Measurements from ENCODE around the gene NCKAP5. TPM values are rescaled to one million over a fixed set of nuclear protein-coding genes. Genes with fewer than 3 reads are reported as not detected.

Gene NCKAP5
- total and polyA plus RNA-seq, 2 of the 8 experiments (the other 6 are each of a cell fraction or from before 2014, with no cell fraction given) = 0.27 to 0.86 TPM

DNA sequence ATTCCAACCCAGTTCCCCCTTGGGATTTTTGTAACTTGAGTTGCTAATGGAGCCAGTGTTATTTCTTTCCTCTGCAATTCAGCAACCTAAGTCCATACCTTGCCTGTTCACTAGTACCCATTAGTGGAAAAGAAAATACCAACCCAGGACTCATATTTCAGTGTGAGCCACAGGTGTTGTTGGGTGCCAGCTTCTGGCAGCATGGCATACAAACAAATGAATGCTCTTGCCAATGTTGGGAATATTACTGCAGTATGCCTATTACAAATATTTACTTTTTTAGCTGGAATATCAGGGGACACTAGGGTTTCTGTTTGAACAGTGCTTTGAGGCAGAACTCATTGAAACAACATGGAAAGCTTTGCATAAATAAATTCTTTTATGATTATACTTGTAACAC, 130.2 kb downstream of the NCKAP5 start (continued):
- TF ChIP-seq, protein P1, sequence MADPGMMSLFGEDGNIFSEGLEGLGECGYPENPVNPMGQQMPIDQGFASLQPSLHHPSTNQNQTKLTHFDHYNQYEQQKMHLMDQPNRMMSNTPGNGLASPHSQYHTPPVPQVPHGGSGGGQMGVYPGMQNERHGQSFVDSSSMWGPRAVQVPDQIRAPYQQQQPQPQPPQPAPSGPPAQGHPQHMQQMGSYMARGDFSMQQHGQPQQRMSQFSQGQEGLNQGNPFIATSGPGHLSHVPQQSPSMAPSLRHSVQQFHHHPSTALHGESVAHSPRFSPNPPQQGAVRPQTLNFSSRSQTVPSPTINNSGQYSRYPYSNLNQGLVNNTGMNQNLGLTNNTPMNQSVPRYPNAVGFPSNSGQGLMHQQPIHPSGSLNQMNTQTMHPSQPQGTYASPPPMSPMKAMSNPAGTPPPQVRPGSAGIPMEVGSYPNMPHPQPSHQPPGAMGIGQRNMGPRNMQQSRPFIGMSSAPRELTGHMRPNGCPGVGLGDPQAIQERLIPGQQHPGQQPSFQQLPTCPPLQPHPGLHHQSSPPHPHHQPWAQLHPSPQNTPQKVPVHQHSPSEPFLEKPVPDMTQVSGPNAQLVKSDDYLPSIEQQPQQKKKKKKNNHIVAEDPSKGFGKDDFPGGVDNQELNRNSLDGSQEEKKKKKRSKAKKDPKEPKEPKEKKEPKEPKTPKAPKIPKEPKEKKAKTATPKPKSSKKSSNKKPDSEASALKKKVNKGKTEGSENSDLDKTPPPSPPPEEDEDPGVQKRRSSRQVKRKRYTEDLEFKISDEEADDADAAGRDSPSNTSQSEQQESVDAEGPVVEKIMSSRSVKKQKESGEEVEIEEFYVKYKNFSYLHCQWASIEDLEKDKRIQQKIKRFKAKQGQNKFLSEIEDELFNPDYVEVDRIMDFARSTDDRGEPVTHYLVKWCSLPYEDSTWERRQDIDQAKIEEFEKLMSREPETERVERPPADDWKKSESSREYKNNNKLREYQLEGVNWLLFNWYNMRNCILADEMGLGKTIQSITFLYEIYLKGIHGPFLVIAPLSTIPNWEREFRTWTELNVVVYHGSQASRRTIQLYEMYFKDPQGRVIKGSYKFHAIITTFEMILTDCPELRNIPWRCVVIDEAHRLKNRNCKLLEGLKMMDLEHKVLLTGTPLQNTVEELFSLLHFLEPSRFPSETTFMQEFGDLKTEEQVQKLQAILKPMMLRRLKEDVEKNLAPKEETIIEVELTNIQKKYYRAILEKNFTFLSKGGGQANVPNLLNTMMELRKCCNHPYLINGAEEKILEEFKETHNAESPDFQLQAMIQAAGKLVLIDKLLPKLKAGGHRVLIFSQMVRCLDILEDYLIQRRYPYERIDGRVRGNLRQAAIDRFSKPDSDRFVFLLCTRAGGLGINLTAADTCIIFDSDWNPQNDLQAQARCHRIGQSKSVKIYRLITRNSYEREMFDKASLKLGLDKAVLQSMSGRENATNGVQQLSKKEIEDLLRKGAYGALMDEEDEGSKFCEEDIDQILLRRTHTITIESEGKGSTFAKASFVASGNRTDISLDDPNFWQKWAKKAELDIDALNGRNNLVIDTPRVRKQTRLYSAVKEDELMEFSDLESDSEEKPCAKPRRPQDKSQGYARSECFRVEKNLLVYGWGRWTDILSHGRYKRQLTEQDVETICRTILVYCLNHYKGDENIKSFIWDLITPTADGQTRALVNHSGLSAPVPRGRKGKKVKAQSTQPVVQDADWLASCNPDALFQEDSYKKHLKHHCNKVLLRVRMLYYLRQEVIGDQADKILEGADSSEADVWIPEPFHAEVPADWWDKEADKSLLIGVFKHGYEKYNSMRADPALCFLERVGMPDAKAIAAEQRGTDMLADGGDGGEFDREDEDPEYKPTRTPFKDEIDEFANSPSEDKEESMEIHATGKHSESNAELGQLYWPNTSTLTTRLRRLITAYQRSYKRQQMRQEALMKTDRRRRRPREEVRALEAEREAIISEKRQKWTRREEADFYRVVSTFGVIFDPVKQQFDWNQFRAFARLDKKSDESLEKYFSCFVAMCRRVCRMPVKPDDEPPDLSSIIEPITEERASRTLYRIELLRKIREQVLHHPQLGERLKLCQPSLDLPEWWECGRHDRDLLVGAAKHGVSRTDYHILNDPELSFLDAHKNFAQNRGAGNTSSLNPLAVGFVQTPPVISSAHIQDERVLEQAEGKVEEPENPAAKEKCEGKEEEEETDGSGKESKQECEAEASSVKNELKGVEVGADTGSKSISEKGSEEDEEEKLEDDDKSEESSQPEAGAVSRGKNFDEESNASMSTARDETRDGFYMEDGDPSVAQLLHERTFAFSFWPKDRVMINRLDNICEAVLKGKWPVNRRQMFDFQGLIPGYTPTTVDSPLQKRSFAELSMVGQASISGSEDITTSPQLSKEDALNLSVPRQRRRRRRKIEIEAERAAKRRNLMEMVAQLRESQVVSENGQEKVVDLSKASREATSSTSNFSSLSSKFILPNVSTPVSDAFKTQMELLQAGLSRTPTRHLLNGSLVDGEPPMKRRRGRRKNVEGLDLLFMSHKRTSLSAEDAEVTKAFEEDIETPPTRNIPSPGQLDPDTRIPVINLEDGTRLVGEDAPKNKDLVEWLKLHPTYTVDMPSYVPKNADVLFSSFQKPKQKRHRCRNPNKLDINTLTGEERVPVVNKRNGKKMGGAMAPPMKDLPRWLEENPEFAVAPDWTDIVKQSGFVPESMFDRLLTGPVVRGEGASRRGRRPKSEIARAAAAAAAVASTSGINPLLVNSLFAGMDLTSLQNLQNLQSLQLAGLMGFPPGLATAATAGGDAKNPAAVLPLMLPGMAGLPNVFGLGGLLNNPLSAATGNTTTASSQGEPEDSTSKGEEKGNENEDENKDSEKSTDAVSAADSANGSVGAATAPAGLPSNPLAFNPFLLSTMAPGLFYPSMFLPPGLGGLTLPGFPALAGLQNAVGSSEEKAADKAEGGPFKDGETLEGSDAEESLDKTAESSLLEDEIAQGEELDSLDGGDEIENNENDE (IDR thresholded peaks at IDR 0.05; ENCODE audit: insufficient replicate concordance, low read length) = no peak
- TF ChIP-seq YY1 (IDR thresholded peaks at IDR 0.05; ENCODE audit: low read depth, low read length) (no peak), KDM5A (IDR thresholded peaks at IDR 0.05; ENCODE audit: low read length) (no peak), HDAC2 (IDR thresholded peaks at IDR 0.05; ENCODE audit: borderline replicate concordance in 1 of 2, low read depth in 2 of 2, low read length in 2 of 2) (no peak), SP1 (IDR thresholded peaks at IDR 0.05; ENCODE audit: low read depth, low read length) (no peak), CBX8 (IDR thresholded peaks at IDR 0.05; ENCODE audit: borderline replicate concordance, low read depth, low read length) (no peak), JUND (IDR thresholded peaks at IDR 0.05; ENCODE audit: low read length) (no peak)
- TF ChIP-seq, protein P2, sequence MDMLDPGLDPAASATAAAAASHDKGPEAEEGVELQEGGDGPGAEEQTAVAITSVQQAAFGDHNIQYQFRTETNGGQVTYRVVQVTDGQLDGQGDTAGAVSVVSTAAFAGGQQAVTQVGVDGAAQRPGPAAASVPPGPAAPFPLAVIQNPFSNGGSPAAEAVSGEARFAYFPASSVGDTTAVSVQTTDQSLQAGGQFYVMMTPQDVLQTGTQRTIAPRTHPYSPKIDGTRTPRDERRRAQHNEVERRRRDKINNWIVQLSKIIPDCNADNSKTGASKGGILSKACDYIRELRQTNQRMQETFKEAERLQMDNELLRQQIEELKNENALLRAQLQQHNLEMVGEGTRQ (IDR thresholded peaks at IDR 0.05; ENCODE audit: low read length) = no peak
